Tibial artery (tissue), 4 donors: ENCODE data around the gene ZFAND3.

Source experiments
- DNase-seq, 2 donors: peaks; one replicate each; pipeline ENCODE4 v3.0.0-alpha.2; 2019
- H3K27ac ChIP-seq, 2 donors: fragments of 200-600 bp; sonication (generic) in 1 of 2; 1 replicate in 1 of 2; 2 replicates in 1 of 2; pipeline ENCODE4 v1.5.1; 2018 to 2019; ENCODE audit warnings: mild to moderate bottlenecking in 1 of 2
- H3K27me3 ChIP-seq, 2 donors: fragments of 200-600 bp; sonication (generic) in 1 of 2; one replicate each; pipeline versions ENCODE4 v1.5.1 to v1.6.0; 2016 to 2019
- H3K36me3 ChIP-seq, 3 donors: fragments of 200-600 bp; sonication (generic) in 2 of 3; one replicate each; pipeline ENCODE4 v1.5.1; 2016 to 2019; ENCODE audit warnings: mild to moderate bottlenecking in 2 of 3
- H3K4me1 ChIP-seq, 4 donors: fragments of 200-600 bp; sonication (generic) in 2 of 4; 1 replicate in 3 of 4; 2 replicates in 1 of 4; pipeline ENCODE4 v1.5.1; 2016 to 2019
- H3K4me3 ChIP-seq, 2 donors: fragments of 200-600 bp; sonication (generic) in 1 of 2; 1 replicate in 1 of 2; 2 replicates in 1 of 2; pipeline ENCODE4 v1.5.1; 2018 to 2019; ENCODE audit warnings: mild to moderate bottlenecking in 2 of 2
- H3K9me3 ChIP-seq, 3 donors: fragments of 200-600 bp; sonication (generic) in 1 of 3; one replicate each; pipeline ENCODE4 v1.5.1; 2016 to 2019
- CTCF ChIP-seq, 2 experiments: fragments of 200-600 bp in 1 of 2; fragments of 450-650 bp in 1 of 2; IDR thresholded peaks; one replicate each; pipeline ENCODE4 v1.5.1; 2017 to 2019; ENCODE audit warnings: antibody characterized with exemption in 2 of 2, mild to moderate bottlenecking in 1 of 2, moderate library complexity in 1 of 2
- intact Hi-C: fragments of 100-400 bp; cut with DNase I; formaldehyde crosslinking; loops from one replicate; pipeline ENCODE4 v1.15.0; 2023; ENCODE audit warnings: low total_unique reads

ZFAND3 gene

GRCh38 chr6:37938909-37939308 lies 119.4 kb downstream of the ZFAND3 start:
- peaks cover 0 to 38% (median 2%) of the 10 kb centered on the region in 4 donors for H3K4me1 ChIP-seq
- no peaks in the 10 kb centered on the region for H3K27me3 ChIP-seq
- H3K27ac ChIP-seq = no peak overlapping the region
- no peak overlapping the region for H3K4me3 ChIP-seq
- intact Hi-C loops = no loop called here
- no peak for TF ChIP-seq CTCF (IDR thresholded peaks at IDR 0.05)
- no peaks in the 10 kb centered on the region for H3K9me3 ChIP-seq
- no peaks in the 10 kb centered on the region for H3K36me3 ChIP-seq
- DNase-seq = no peak

- Histone ChIP-seq H3K36me3 (no peaks in the 10 kb centered on the region), H3K27me3 (no peaks in the 10 kb centered on the region), H3K4me3 (no peak overlapping the region), H3K9me3 (no peaks in the 10 kb centered on the region), H3K27ac (no peak overlapping the region), H3K4me1 (peaks cover 0 to 38% (median 2%) of the 10 kb centered on the region in 4 donors)
- DNase-seq = peak in 1 of 2 donors; percentile 50
- TF ChIP-seq CTCF (IDR thresholded peaks at IDR 0.05) = no peak
- intact Hi-C loops = no loop called here
These were observed 120.7 kb downstream of the ZFAND3 start for GRCh38 chr6:37940074-37940847.

- DNase-seq = no peak
- no peak for TF ChIP-seq CTCF (IDR thresholded peaks at IDR 0.05)
- H3K4me3 ChIP-seq = no peak overlapping the region
- peaks cover 0 to 34% (median 2%) of the 10 kb centered on the region in 4 donors for H3K4me1 ChIP-seq
- H3K27ac ChIP-seq = no peak overlapping the region
- H3K27me3 ChIP-seq = no peaks in the 10 kb centered on the region
- H3K36me3 ChIP-seq = no peaks in the 10 kb centered on the region
- H3K9me3 ChIP-seq = no peaks in the 10 kb centered on the region
- intact Hi-C loops = no loop called here
These were observed 122.3 kb downstream of the ZFAND3 start for GRCh38 chr6:37941871-37942270.

- H3K36me3 ChIP-seq = no peaks in the 10 kb centered on the region
- no peak overlapping the region for H3K27ac ChIP-seq
- intact Hi-C loops = no loop called here
These were observed 123.3 kb downstream of the ZFAND3 start for GRCh38 chr6:37942606-37943376.

More at GRCh38 chr6:37942606-37943376, 123.3 kb downstream of the ZFAND3 start:
- Histone ChIP-seq H3K4me1 (peaks cover 0 to 34% (median 2%) of the 10 kb centered on the region in 4 donors), H3K9me3 (no peaks in the 10 kb centered on the region), H3K4me3 (no peak overlapping the region), H3K27me3 (no peaks in the 10 kb centered on the region)
- DNase-seq = no peak
- TF ChIP-seq CTCF (IDR thresholded peaks at IDR 0.05) = no peak
